Measurements from ENCODE around the gene NPIPA3. TPM values are rescaled to one million over a fixed set of nuclear protein-coding genes. Genes with fewer than 3 reads are reported as not detected.
"Not testable (repeated sequence)": the region's sequence is repeated elsewhere in the genome, so short reads cannot be mapped to it uniquely, and the experiment has no call there.

NPIPA3 gene
- not detected for total RNA-seq

DNA sequence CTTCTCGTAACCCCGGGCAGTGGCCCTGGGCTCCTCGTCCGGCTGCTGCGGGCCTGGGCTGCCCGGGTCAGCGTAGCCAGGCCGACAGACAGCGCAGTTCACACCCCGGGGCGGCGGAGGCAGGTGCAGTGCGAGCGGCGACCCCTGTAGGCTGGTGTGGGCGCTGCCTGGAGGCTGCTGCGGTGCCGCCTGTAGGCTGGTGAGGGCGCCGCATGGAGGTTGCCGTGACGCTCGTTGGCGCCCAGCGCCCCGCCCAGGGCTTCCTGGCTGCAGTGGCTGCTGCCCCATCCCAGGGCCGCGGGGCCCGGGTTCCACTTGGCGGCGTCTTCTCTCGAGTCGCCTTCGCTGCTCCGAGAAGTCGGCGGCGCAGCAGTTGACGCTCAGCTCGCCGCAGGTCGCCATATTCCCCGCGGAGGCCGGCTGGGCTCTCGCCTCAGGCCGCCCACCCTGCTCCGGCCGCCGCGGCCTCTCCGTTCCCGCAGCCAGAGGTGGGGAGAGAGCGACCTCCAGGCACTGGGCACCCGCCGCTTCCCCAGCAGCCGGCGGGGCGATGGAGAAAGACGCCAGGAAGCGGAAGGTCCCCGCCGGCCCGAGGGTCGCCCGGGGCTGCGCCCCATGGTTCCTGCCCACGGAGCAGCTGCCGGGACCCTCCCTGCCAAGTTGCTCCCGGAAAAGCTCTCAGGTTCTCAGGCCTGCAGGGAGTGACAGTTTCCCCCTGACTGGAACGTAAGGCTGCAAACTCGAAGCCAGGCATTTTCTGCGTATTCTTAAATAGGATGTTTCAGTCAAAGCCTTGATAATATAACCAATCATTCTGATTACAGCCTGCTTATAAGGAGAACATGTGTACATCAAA, at the start of gene NPIPA3:
Gene NPIPA3, plus strand, starts transcription at position 256 of the 856 bp plus-strand sequence. CDS start 5,533 bp downstream, outside the sequence.
- not testable (repeated sequence) for H3K9me3 ChIP-seq (ENCODE audit: low read depth, low read length); H3K4me3 ChIP-seq (ENCODE audit: low read length); H3K4me1 ChIP-seq (ENCODE audit: insufficient read depth, low read length); H3K27me3 ChIP-seq (ENCODE audit: insufficient read depth, low read length)

DNA sequence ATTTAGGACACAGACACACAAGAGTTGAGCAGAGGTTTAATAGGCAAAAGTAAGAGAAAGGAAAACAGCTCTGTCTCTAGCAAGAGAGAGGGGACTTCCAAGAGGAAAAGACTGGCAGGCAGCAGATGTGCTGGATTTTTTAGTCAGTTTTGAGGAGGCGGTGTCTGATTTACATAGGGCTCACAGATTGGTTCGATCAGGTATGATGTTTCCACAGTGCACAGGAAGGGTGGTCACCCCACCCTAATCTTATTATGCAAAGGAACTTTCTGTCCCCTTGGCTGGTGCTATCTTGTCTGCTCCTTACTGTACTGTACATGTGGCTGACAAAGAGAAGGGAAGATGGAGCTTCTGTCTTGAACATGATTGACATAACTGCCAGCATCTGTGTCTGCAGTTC, 45.1 kb upstream of the NPIPA3 start:
- no peaks in the 10 kb centered on the region for H3K27me3 ChIP-seq (ENCODE audit: insufficient read depth, low read length)
- H3K4me1 ChIP-seq (ENCODE audit: insufficient read depth, low read length): no peaks in the 10 kb centered on the region
- no peaks in the 10 kb centered on the region for H3K9me3 ChIP-seq (ENCODE audit: low read depth, low read length)
- no peak overlapping the region for H3K4me3 ChIP-seq (ENCODE audit: low read length)

DNA sequence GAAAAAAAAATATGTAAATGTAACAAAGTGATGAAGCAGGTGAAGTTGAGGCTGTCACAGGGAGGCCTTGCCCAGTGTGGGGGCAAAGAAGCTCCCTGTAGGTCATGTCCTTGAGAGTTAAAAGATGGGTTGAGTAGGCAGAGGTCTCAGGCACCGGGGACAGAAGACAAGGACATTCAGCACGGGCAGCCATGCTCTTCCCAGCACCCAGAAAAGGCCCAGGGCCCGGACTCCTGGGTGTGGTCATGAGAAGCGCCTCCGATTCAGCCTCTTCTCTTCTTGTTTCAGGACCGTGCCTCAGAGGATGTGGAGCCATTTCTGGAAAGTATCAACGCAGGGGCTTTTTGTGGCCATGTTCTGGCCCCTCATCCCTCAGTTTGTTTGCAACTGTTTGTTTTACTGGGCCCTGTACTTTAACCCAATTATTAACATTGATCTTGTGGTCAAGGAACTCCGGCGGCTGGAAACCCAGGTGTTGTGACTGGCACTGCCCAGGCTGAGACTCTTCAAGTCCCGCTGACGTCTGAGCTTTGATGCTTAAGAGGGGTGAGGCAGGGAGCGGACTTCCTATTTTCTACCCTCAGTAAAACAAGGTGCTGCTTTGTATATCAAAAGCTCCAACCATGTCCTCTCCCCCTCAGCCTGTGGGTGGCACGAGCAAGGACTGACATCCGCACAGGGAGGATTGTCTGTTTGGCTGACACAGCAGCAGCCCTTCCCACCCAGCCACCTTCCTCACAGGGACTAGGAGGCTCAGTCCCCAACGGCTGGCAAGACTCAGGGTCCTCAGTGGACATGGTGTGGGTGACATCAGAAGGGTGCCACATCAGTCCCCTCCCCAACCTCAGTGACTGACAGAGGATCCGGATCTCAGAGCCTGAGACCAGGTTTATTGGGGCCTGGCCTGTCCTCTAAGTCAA, 35.6 kb upstream of the NPIPA3 start:
- Histone ChIP-seq H3K9me3 (ENCODE audit: low read depth, low read length) (no peaks in the 10 kb centered on the region), H3K4me1 (ENCODE audit: insufficient read depth, low read length) (peaks cover 2% of the 10 kb centered on the region), H3K4me3 (ENCODE audit: low read length) (no peak overlapping the region), H3K27me3 (ENCODE audit: insufficient read depth, low read length) (no peaks in the 10 kb centered on the region)

DNA sequence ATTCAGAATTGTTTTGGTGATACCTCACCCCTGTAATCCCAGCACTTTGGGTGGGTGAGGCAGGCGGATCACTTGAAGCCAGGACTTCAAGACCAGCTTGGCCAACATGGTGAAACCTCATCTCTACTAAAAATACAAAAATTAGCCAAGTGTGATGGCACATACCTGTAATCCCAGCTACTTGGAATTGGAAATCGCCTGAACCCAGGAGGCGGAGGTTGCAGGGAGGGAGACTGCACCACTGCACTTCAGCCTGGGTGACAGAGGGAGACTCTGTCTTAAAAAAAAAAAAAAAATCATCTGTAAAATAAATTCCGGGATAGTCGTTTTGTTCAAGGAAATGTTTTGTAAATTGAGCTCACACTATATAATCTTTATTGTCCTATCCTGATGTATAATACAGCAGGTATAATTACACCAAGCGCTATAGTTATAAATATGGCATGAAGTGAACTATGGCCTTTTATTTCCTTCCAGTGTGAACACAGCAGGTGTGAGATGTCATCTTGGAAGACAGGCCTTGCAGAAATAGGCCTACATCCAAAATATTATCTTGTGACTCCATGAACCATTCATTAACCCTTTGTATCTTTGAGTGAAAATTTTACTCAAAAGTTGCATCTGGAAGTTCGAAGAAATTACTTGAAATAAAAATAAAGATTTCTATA, 34.5 kb upstream of the NPIPA3 start:
- no peaks in the 10 kb centered on the region for H3K27me3 ChIP-seq (ENCODE audit: insufficient read depth, low read length)
- H3K4me3 ChIP-seq (ENCODE audit: low read length): no peak overlapping the region
- H3K9me3 ChIP-seq (ENCODE audit: low read depth, low read length): no peaks in the 10 kb centered on the region
- H3K4me1 ChIP-seq (ENCODE audit: insufficient read depth, low read length): peaks cover 4% of the 10 kb centered on the region

DNA sequence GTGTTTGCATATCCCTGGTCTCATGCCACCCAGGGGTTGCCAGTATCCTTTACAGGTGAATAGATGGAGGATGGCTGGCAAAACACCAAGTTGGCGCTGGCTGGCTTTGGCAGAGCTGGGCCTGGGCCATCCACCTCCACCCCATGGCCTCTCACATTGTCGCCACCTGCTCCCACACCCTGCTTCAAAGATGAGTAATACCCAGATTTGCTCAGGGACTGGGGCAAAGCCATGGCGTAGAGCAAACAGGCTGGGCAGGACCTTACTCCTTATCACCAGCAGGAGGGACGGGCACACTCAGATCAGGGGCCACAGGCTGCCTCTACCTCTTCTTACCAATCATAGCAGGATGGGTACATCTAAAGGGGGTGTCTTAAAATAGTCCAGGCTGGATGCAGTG, 33.4 kb upstream of the NPIPA3 start:
- H3K4me1 ChIP-seq (ENCODE audit: insufficient read depth, low read length): peaks cover 4% of the 10 kb centered on the region
- no peaks in the 10 kb centered on the region for H3K9me3 ChIP-seq (ENCODE audit: low read depth, low read length)
- no peaks in the 10 kb centered on the region for H3K27me3 ChIP-seq (ENCODE audit: insufficient read depth, low read length)
- H3K4me3 ChIP-seq (ENCODE audit: low read length): no peak overlapping the region

DNA sequence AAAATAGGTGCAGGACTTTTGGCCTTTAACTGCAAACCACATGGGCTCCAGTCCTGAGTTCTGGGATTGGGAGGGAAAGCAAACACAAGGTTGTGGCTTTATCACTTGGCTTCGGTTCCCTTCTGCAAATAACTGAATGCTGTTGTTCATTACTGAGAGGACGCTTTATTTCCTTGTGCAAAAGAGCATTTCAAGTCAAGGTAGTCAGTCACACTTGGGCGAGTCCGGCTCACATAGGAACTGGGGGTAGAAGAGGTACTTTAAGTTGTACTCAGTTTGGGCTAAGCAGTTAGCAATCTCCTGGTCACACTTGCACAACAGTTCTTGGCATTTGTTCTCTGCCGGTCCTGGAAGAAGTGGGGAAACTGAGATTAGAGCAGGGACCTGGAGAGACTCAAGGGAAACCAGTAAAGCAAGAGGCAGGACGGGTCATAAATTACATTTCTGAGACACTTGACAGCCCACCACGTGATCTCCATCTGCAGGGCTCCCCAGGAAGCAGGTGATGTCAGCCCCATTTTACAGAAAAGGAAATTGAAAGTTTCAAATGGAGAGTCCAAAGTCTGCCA, 30.7 kb upstream of the NPIPA3 start:
- no peaks in the 10 kb centered on the region for H3K9me3 ChIP-seq (ENCODE audit: low read depth, low read length)
- no peak overlapping the region for H3K4me3 ChIP-seq (ENCODE audit: low read length)
- H3K27me3 ChIP-seq (ENCODE audit: insufficient read depth, low read length): no peaks in the 10 kb centered on the region
- peaks cover 4% of the 10 kb centered on the region for H3K4me1 ChIP-seq (ENCODE audit: insufficient read depth, low read length)

DNA sequence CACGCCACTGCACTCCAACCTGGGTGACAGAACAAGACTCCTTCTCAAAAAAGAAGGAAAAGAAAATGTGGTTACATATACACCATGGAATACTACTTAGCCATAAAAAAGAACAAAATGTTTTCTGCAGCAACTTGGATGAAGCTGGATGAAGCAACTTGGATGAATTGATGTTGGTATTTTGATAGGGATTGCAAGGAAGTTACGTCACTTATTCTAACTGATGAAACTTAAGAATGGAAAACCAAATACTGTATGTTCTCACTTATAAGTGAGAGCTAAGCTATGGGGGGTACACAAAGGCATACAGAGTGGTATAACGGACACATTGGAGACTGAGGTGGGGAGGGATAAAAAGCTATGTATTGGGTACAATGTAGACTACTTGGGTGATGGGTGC, 26.6 kb upstream of the NPIPA3 start:
- Histone ChIP-seq H3K4me3 (ENCODE audit: low read length) (no peak overlapping the region), H3K27me3 (ENCODE audit: insufficient read depth, low read length) (no peaks in the 10 kb centered on the region), H3K4me1 (ENCODE audit: insufficient read depth, low read length) (peaks cover 4% of the 10 kb centered on the region), H3K9me3 (ENCODE audit: low read depth, low read length) (no peaks in the 10 kb centered on the region)

DNA sequence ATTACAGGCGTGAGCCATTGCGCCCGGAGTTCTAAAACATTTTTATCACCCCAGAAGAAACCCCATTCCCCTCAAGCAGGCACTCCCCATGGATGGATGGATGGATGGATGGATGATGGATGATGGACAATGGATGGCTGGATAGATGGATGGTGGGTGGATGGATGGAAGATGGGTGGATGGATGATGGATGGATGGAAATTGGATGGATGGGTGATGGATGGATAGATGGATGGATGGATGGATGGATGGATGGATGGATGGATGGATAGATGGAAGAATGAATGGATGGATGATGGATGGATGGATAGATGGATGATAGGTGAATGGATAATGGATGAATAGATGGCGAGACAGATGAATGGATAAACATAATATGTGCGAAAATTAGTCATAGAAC, 25.6 kb upstream of the NPIPA3 start:
- no peak overlapping the region for H3K4me3 ChIP-seq (ENCODE audit: low read length)
- H3K27me3 ChIP-seq (ENCODE audit: insufficient read depth, low read length): no peaks in the 10 kb centered on the region
- H3K4me1 ChIP-seq (ENCODE audit: insufficient read depth, low read length): peaks cover 2% of the 10 kb centered on the region
- no peaks in the 10 kb centered on the region for H3K9me3 ChIP-seq (ENCODE audit: low read depth, low read length)

DNA sequence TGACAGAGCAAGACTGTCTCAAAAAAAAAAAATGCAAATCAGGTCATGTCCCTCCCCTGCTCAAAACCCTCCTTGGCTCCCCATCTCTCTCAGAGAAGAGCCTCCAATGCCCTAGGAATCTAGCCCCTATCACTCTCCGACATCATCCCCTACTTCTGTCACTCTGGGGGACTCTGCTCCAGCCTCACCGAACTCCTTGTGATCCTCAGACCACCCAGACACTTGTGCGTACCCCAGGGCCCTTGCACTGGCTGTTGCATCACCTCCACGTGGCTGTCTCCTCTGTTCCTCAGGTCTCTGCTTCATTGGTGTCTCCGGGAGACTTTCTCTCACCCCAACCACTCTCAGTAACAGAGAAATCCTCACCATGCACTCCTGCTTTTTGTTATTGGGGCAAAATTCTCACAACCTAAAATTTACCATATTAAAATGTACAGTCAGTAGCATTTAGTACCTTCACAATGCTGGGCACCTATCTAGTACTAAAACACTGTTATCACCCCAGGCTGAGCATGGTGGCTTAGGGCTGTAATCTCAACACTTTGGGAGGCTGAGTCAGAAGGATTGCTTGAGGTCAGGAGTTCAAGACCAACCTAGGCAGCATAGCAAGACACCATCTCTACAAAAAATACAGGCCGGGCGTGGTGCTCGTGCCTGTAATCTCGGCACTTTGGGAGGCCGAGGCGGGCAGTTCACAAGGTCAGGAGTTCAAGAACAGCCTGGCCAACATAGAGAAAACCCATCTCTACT, 24.3 kb upstream of the NPIPA3 start:
- no peaks in the 10 kb centered on the region for H3K9me3 ChIP-seq (ENCODE audit: low read depth, low read length)
- no peaks in the 10 kb centered on the region for H3K27me3 ChIP-seq (ENCODE audit: insufficient read depth, low read length)
- no peaks in the 10 kb centered on the region for H3K4me1 ChIP-seq (ENCODE audit: insufficient read depth, low read length)
- no peak overlapping the region for H3K4me3 ChIP-seq (ENCODE audit: low read length)

DNA sequence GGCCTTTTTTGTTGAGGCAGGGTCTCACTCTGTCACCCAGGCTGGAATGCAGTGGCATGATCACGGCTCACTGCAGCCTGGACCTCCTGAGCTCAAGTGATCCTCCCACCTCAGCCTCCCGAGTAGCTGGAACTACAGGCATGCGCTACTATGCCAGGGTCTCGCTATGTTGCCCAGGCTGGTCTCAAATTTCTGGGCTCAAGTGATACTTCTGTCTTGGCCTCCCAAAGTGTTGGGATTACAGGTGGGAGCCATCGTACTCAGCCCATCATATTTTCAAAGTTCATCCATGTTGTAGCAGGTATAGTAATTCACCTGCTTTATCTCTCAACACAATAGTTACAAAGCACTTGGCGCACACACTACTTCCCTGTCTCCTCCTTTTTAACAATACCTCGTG, 22.8 kb upstream of the NPIPA3 start:
- not testable (repeated sequence) for H3K27me3 ChIP-seq (ENCODE audit: insufficient read depth, low read length); H3K4me1 ChIP-seq (ENCODE audit: insufficient read depth, low read length); H3K9me3 ChIP-seq (ENCODE audit: low read depth, low read length); H3K4me3 ChIP-seq (ENCODE audit: low read length)

DNA sequence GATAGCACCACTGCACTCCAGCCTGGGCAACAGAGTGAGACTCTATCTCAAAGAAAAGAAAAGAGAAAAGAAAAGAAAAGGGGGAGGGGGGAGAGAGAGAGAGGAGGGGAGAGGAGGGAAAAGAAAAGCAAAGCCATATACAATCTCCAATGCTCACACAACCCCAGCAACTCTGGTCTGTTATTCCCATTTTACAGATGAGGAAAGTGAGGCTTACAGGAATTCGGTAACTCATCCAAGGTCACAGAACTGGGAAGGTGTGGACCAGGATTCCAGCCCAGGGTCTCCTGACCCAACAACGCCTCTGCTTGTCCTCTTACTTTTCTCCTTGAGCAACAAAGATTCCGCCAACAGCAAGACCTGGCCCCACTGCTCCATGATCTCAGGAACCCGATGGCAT, 22.1 kb upstream of the NPIPA3 start:
- Histone ChIP-seq H3K27me3 (ENCODE audit: insufficient read depth, low read length) (no peaks in the 10 kb centered on the region), H3K9me3 (ENCODE audit: low read depth, low read length) (no peaks in the 10 kb centered on the region), H3K4me3 (ENCODE audit: low read length) (no peak overlapping the region), H3K4me1 (ENCODE audit: insufficient read depth, low read length) (no peaks in the 10 kb centered on the region)

DNA sequence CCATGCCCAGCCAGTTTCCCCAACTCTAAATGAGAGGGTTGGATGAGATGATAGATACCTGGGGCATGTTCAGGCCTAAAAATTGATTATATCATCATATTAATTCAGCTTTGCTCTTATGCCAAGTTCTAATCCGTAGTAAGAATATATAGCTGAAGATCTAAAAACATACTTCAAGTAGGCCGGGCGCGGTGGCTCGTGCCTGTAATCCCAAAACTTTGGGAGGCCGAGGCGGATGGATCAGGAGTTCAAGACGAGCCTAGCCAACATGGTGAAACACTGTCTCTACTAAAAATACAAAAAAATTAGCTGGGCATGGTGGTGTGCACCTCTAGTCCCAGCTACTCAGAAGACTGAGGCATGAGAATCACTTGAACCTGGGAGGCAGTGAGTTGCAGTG, 21.1 kb upstream of the NPIPA3 start:
- Histone ChIP-seq H3K4me1 (ENCODE audit: insufficient read depth, low read length) (no peaks in the 10 kb centered on the region), H3K4me3 (ENCODE audit: low read length) (no peak overlapping the region), H3K27me3 (ENCODE audit: insufficient read depth, low read length) (no peaks in the 10 kb centered on the region), H3K9me3 (ENCODE audit: low read depth, low read length) (no peaks in the 10 kb centered on the region)

DNA sequence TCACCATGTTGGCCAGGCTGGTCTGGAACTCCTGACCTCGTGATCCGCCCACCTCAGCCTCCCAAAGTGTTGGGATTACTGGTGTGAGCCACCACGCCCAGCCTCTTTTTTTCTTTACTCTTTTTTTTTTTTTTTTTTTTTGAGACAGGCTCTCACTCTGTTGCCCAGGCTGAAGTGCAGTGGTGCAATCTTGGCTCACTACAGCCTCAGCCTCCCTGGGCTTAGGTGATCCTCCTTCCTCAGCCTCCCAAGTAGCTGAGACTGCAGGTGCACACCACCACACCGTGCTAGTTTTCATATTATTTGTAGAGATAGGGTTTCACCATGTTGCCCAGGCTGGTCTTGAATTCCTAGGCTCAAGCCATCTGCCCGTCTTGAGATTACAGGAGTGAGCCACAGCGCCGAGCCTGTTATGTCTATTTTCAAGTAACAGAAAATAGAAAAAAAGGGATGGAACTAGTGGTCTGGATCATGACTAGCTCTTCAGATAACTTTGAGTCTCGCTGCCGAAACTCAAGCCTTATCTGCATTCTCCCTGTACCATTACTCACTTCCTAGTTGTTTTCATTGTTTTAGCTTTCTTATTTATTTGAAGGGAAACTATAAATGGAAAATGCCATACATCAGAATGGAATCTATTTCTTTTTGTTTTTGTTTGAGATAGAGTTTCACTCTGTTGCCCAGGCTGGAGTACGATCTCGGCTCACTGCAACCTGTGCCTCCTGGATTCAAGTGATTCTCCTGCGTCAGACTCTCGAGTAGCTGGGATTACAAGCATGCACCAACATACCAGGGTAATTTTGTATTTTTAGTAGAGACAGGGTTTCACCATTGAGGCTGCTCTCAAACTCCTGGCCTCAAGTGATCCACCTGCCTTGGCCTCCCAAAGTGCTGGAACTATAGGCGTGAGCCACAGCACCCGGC, 17.1 kb upstream of the NPIPA3 start:
- not testable (repeated sequence) for H3K9me3 ChIP-seq (ENCODE audit: low read depth, low read length); H3K27me3 ChIP-seq (ENCODE audit: insufficient read depth, low read length)

More for the DNA sequence above, 17.1 kb upstream of the NPIPA3 start:
- not testable (repeated sequence) for H3K4me1 ChIP-seq (ENCODE audit: insufficient read depth, low read length); H3K4me3 ChIP-seq (ENCODE audit: low read length)
